Endothelial cell of umbilical vein (primary cell): Measurements from ENCODE around the gene GLCE. TPM values are rescaled to one million over a fixed set of nuclear protein-coding genes. Genes with fewer than 3 reads are reported as not detected.

Experiments used
- BruUV-seq: library from RNA; stranded (reverse); fragments of 400-500 nt; replicated peaks from 2 replicates; lab custom pipeline; 2021; lab: Mats Ljungman, UMichigan
- CTCF ChIA-PET: fragments of 300-600, 350-600 bp; sonication (Branson Sonifier 250); formaldehyde crosslinking; loops from one replicate; lab custom pipeline; 2021; ENCODE audit warnings: antibody characterized with exemption, inconsistent platforms; lab: Charles Lee
- POLR2A ChIA-PET: fragments of 300-600, 350-600 bp; sonication (Branson Sonifier 250); formaldehyde crosslinking; loops from one replicate; lab custom pipeline; 2021; ENCODE audit warnings: antibody characterized with exemption, inconsistent platforms; lab: Charles Lee
- DNase-seq: peaks from one replicate; pipeline ENCODE4 v3.0.0-alpha.2; 2011; ENCODE audit warnings: low read depth, low spot score
- FAIRE-seq: peaks from 2 replicates; lab custom pipeline; 2011; peaks lifted over from hg19 to GRCh38; lab: Jason Lieb, UNC
- H2AFZ ChIP-seq: 2 replicates; pipeline ENCODE4 v1.6.0; 2012; ENCODE audit warnings: low read depth, low read length, control low read depth, inconsistent platforms
- H3K27ac ChIP-seq: 2 replicates; pipeline ENCODE4 v1.5.1; 2011; ENCODE audit warnings: low read depth, mild to moderate bottlenecking, control low read depth, low read length, moderate library complexity; ENCODE audit not compliant: insufficient read depth
- H3K27me3 ChIP-seq, 2 experiments: 2 replicates each; pipeline versions ENCODE4 v1.6.0 to v1.6.1; 2011; ENCODE audit warnings: low read length in 2 of 2, mixed read lengths in 1 of 2; ENCODE audit not compliant: control insufficient read depth in 2 of 2, insufficient read depth in 2 of 2
- H3K36me3 ChIP-seq, 2 experiments: 2 replicates in 1 of 2; 3 replicates in 1 of 2; pipeline ENCODE4 v1.5.1; 2011; ENCODE audit warnings: low read length in 2 of 2, mild to moderate bottlenecking in 1 of 2, moderate library complexity in 1 of 2; ENCODE audit not compliant: control insufficient read depth in 2 of 2, insufficient read depth in 2 of 2; ENCODE audit errors: extremely low read depth in 1 of 2
- H3K4me1 ChIP-seq: 3 replicates; pipeline ENCODE4 v1.5.1; 2011; ENCODE audit warnings: mild to moderate bottlenecking, low read length; ENCODE audit not compliant: control insufficient read depth, insufficient read depth; ENCODE audit errors: extremely low read depth
- H3K4me2 ChIP-seq: 2 replicates; pipeline ENCODE4 v1.6.1; 2011; ENCODE audit warnings: low read length, control low read depth, mixed read lengths; ENCODE audit not compliant: insufficient read depth
- H3K4me3 ChIP-seq, 3 experiments: fragments of 200-600 bp in 1 of 3; sonication (generic), shearing (Covaris generic) in 1 of 3; replicated peaks in 1 of 3; 2 replicates each; pipeline ENCODE4 v1.5.1; 2011 to 2016; ENCODE audit warnings: control low read depth in 3 of 3, low read length in 3 of 3, mild to moderate bottlenecking in 2 of 3, inconsistent platforms in 1 of 3, low read depth in 1 of 3, moderate library complexity in 1 of 3; ENCODE audit not compliant: insufficient read depth in 1 of 3
- H3K79me2 ChIP-seq: 2 replicates; pipeline ENCODE4 v1.6.0; 2012; ENCODE audit warnings: low read length, inconsistent platforms; ENCODE audit not compliant: control insufficient read depth, insufficient read depth
- H3K9ac ChIP-seq: replicated peaks from 2 replicates; pipeline ENCODE3; 2011; ENCODE audit warnings: low read length, control low read depth; ENCODE audit not compliant: insufficient read depth; ENCODE audit errors: extremely low read depth
- H3K9me1 ChIP-seq: replicated peaks from 3 replicates; pipeline ENCODE4 v1.6.0; 2011; ENCODE audit warnings: mild to moderate bottlenecking, low read length; ENCODE audit not compliant: control insufficient read depth, insufficient read depth; ENCODE audit errors: extremely low read depth
- H3K9me3 ChIP-seq: replicated peaks from 2 replicates; pipeline ENCODE4 v1.5.1; 2012; ENCODE audit warnings: low read length, inconsistent platforms; ENCODE audit not compliant: control insufficient read depth, insufficient read depth
- H4K20me1 ChIP-seq: replicated peaks from 2 replicates; pipeline ENCODE3; 2011; ENCODE audit warnings: mild to moderate bottlenecking, low read length; ENCODE audit not compliant: control insufficient read depth, insufficient read depth; ENCODE audit errors: extremely low read depth
- CTCF ChIP-seq, 2 donors: IDR thresholded peaks; 1 replicate in 1 of 2; 2 replicates in 1 of 2; pipeline ENCODE4 v1.5.1; 2011; ENCODE audit warnings: low read length in 2 of 2, mild to moderate bottlenecking in 2 of 2, moderate library complexity in 2 of 2, control low read depth in 1 of 2, inconsistent platforms in 1 of 2, low read depth in 1 of 2; ENCODE audit not compliant: insufficient read depth in 1 of 2; ENCODE audit errors: extremely low read depth in 1 of 2
- EZH2 ChIP-seq: IDR thresholded peaks from 2 replicates; pipeline ENCODE4 v1.6.1; 2012; ENCODE audit warnings: borderline replicate concordance, low read depth, mild to moderate bottlenecking, moderate library complexity, low read length, inconsistent platforms; ENCODE audit not compliant: severe bottlenecking
- FOS ChIP-seq: IDR thresholded peaks from 2 replicates; pipeline ENCODE4 v1.6.1; 2011; ENCODE audit warnings: mild to moderate bottlenecking, low read length, moderate library complexity, borderline replicate concordance; ENCODE audit not compliant: insufficient read depth
- GATA2 ChIP-seq: IDR thresholded peaks from 2 replicates; pipeline ENCODE4 v1.7.0; 2011; ENCODE audit warnings: low read depth, mild to moderate bottlenecking, moderate library complexity, mixed read lengths, low read length; ENCODE audit not compliant: insufficient read length, insufficient read depth
- JUN ChIP-seq: IDR thresholded peaks from 2 replicates; pipeline ENCODE4 v1.6.1; 2011; ENCODE audit warnings: borderline replicate concordance, low read depth; ENCODE audit not compliant: insufficient read length, insufficient read depth
- MAX ChIP-seq: IDR thresholded peaks from 2 replicates; pipeline ENCODE4 v1.6.1; 2011; ENCODE audit not compliant: insufficient read depth, insufficient read length
- MYC ChIP-seq: IDR thresholded peaks from one replicate; pipeline ENCODE4 v1.6.1; 2011; ENCODE audit warnings: mild to moderate bottlenecking, low read depth, low read length
- POLR2A ChIP-seq: IDR thresholded peaks from 2 replicates; pipeline ENCODE4 v1.6.1; 2012; ENCODE audit warnings: low read depth, mild to moderate bottlenecking, control low read depth, low read length
- POLR2AphosphoS5 ChIP-seq: IDR thresholded peaks from 2 replicates; pipeline ENCODE4 v1.6.1; 2012; ENCODE audit warnings: low read depth, mild to moderate bottlenecking, control low read depth, low read length, moderate library complexity; ENCODE audit not compliant: insufficient read depth
- dilution Hi-C: fragments of 300-500 bp; cut with MboI; formaldehyde crosslinking; loops from one replicate; pipeline ENCODE4 v1.15.0; 2019; ENCODE audit warnings: low sequenced_read_pairs; ENCODE audit not compliant: extremely low pct_ligation_motif_present
- intact Hi-C: fragments of 100-400 bp; cut with micrococcal nuclease; formaldehyde crosslinking; loops from one replicate; pipeline ENCODE4 v1.10.0; 2022
- polyA plus RNA-seq, 4 experiments: library from polyadenylated mRNA; depleted of rRNA in 3 of 4; stranded (reverse) in 3 of 4; unstranded in 1 of 4; fragments of >200 nt; gene quantifications; 2 replicates each; pipeline versions ENCODE4 v1.2.1 to v1.2.3, GENCODE V29; 2011 to 2012; ENCODE audit warnings: missing spikeins in 1 of 4
- total RNA-seq: library from RNA; stranded (reverse); gene quantifications from 2 replicates; pipeline ENCODE4 v1.2.3, GENCODE V29; 2021

Gene GLCE
- total and polyA plus RNA-seq, 2 donors (not counting 3 experiments of a cell fraction or from before 2014, with no cell fraction given) = 48.1 to 86.6 TPM

- BruUV-seq = no TSS peak
- TF ChIP-seq JUN = no peak
- TF ChIP-seq FOS = no peak
- TF ChIP-seq MYC = no peak
- no peak for TF ChIP-seq EZH2
- TF ChIP-seq POLR2A = no peak
- TF ChIP-seq CTCF (IDR thresholded peaks at IDR 0.05; ENCODE audit: extremely low read depth in 1 of 2, insufficient read depth in 1 of 2, low read depth in 1 of 2, low read length in 2 of 2) = no peak
- TF ChIP-seq MAX = no peak
- no peak for TF ChIP-seq GATA2
- TF ChIP-seq POLR2AphosphoS5 = no peak
- H2AFZ ChIP-seq = no peak overlapping the region
- H3K27me3 ChIP-seq = no peaks in the 10 kb centered on the region
- no peak overlapping the region for H3K27ac ChIP-seq
- intact Hi-C loops = no loop called here
- dilution Hi-C loops = no loop called here
- ChIA-PET POLR2A (no interaction called here), CTCF (no interaction called here)
- no peak overlapping the region for H3K9ac ChIP-seq
- H3K9me3 ChIP-seq = no peaks in the 10 kb centered on the region
- DNase-seq (no peak), FAIRE-seq (no peak)
- no peak overlapping the region for H3K4me2 ChIP-seq
- H3K79me2 ChIP-seq = peaks cover 75% of the 10 kb centered on the region
- peaks cover 12% of the 10 kb centered on the region for H3K4me1 ChIP-seq
- H3K4me3 ChIP-seq = no peak overlapping the region
- H3K9me1 ChIP-seq = no peaks in the 10 kb centered on the region
- no peaks in the 10 kb centered on the region for H3K36me3 ChIP-seq
- peaks cover under 1% of the 10 kb centered on the region for H4K20me1 ChIP-seq
These were observed 12.4 kb downstream of the GLCE start for GRCh38 chr15:69172847-69173246.
